Psoas muscle (tissue), 8 donors: ENCODE results near the gene IL10. TPM values are rescaled to one million over a fixed set of nuclear protein-coding genes. Genes with fewer than 3 reads are reported as not detected.
A peak's percentile ranks its signal among the peaks of the same experiment; 100 is the strongest.

Experiments
- ATAC-seq, 4 donors: fragments of 200-7000 bp; cut with Tn5 transposase; one replicate each; pipeline ENCODE4 v1.9.1; 2020; ENCODE audit warnings: moderate library complexity in 3 of 4, mild to moderate bottlenecking in 2 of 4
- DNase-seq, 2 donors: peaks; one replicate each; pipeline ENCODE4 v3.0.0-alpha.2; 2020
- H3K27ac ChIP-seq: fragments of 200-600 bp; one replicate; pipeline ENCODE4 v1.8.0; 2022
- H3K27me3 ChIP-seq, 3 donors: fragments of 200-600 bp in 1 of 3; one replicate each; pipeline versions ENCODE4 v1.6.1 to v1.8.0; 2013 to 2022; ENCODE audit warnings: low read length in 2 of 3, mild to moderate bottlenecking in 2 of 3, moderate library complexity in 1 of 3; ENCODE audit not compliant: insufficient read depth in 3 of 3
- H3K36me3 ChIP-seq, 2 donors: fragments of 200-600 bp in 1 of 2; one replicate each; pipeline versions ENCODE4 v1.6.1 to v1.8.0; 2013 to 2022; ENCODE audit warnings: low read depth in 1 of 2, mild to moderate bottlenecking in 1 of 2, moderate library complexity in 1 of 2; ENCODE audit not compliant: insufficient read depth in 1 of 2
- H3K4me1 ChIP-seq: fragments of 200-600 bp; one replicate; pipeline ENCODE4 v1.8.0; 2022
- H3K4me3 ChIP-seq: fragments of 200-600 bp; one replicate; pipeline ENCODE4 v1.8.0; 2022; ENCODE audit warnings: mild to moderate bottlenecking
- H3K9me3 ChIP-seq: fragments of 200-600 bp; one replicate; pipeline ENCODE4 v1.8.0; 2022
- WGBS, 3 donors: extraction: QIAGEN DNeasy Blood & Tissue Kit; methylation state at CpG; one replicate each; pipeline versions ENCODE4 v1.1.6 to v1.1.7; 2013; 5-methylcytosine and 5-hydroxymethylcytosine counted together
- intact Hi-C, 2 donors: fragments of 100-400 bp; cut with DNase I; formaldehyde crosslinking; loops; one replicate each; pipeline versions ENCODE4 v1.11.0 to v1.14.2; 2022
- polyA plus RNA-seq, 3 donors: library from polyadenylated mRNA; stranded (reverse); fragments of 200-250 nt; gene quantifications; one replicate each; pipeline ENCODE4 v1.2.3, GENCODE V29; 2013
- total RNA-seq, 4 donors: library from RNA; stranded (reverse); fragmentation: NEBNext Ultra II Directional in 2 of 4; extraction: Animal tissue kit (Norgen Biotek cat#: 25700) in 2 of 4; gene quantifications; one replicate each; pipeline versions ENCODE4 v1.2.1 to v1.2.4, GENCODE V29; 2021 to 2023
- TF ChIP-seq, protein P1 (sequence below): fragments of 200-600 bp; IDR thresholded peaks from one replicate; pipeline ENCODE4 v1.8.0; 2022; ENCODE audit warnings: antibody characterized with exemption
- donor health status: healthy with polysubstance abuse.
- donor health status: DM: no; HTN: no; CAD: no; lungs with moderate emphysema.
- donor health status: Bipolar disorder and iron deficiency.
- donor health status: healthy.
- donor health status: DM: yes; HTN: yes; CAD: no.
- donor health status: DM: no; HTN: no; CAD: no.
- donor health status: DM: no; HTN: no; CAD: no.
- donor health status: DM: yes; HTN: yes; CAD: no.

Gene IL10
- total and polyA plus RNA-seq, 7 donors: 0.20 to 0.82 (median 0.38) TPM; not detected in 1

DNA sequence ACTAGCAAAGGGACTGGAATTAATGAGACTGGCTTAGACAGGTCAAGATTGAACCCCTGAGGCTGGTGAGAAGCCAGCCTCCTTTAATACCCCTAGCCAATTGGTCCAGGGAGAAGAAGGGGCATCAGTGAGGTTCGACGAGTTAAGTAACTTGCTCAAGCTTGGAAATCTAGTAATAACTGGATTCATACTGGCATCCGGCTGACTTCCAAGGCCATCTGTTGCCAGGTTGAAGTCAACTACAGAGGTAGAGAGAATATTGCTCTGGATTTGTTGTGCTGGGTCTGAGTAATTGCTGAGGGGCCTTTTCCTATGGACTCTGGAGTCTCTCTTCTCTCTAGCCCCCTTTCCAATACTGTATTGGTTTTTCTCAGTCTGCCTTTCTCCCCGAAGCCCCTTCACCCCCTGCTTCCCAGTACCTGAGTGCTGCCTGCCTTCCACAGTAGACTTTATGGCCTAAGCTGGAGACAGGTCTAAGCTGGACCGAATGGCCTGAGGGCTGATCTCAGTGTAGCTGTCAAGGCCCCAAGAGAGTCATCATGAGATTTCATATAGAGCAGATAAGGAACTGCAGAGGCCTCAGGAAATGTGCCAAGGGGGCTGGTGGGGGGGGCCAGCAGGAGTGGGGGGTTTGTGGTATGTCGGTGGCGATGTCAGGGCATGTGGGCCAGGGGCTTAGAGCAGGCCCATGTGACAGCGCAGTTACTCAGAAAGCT lies 44.2 kb downstream of the IL10 start:
- 61 to 79% (median 75%) methylated on average over 8 of the region's 8 CpGs for WGBS, 3 donors
- H3K9me3 ChIP-seq: no peaks in the 10 kb centered on the region
- intact Hi-C loops: loop anchor here in 1 of 2 donors (2.0 to 5.0 kb wide), 2 partner anchors 79 to 185 kb away; no protein-coding TSS in a partner anchor
- H3K4me3 ChIP-seq: no peak overlapping the region
- H3K27ac ChIP-seq: no peak overlapping the region
- H3K36me3 ChIP-seq: peaks cover 8 to 45% of the 10 kb centered on the region in 2 donors
- ATAC-seq (no peak), DNase-seq (no peak)
- H3K27me3 ChIP-seq: no peaks in the 10 kb centered on the region
- TF ChIP-seq, protein P1, sequence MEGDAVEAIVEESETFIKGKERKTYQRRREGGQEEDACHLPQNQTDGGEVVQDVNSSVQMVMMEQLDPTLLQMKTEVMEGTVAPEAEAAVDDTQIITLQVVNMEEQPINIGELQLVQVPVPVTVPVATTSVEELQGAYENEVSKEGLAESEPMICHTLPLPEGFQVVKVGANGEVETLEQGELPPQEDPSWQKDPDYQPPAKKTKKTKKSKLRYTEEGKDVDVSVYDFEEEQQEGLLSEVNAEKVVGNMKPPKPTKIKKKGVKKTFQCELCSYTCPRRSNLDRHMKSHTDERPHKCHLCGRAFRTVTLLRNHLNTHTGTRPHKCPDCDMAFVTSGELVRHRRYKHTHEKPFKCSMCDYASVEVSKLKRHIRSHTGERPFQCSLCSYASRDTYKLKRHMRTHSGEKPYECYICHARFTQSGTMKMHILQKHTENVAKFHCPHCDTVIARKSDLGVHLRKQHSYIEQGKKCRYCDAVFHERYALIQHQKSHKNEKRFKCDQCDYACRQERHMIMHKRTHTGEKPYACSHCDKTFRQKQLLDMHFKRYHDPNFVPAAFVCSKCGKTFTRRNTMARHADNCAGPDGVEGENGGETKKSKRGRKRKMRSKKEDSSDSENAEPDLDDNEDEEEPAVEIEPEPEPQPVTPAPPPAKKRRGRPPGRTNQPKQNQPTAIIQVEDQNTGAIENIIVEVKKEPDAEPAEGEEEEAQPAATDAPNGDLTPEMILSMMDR: no peak
- H3K4me1 ChIP-seq: peaks cover 46% of the 10 kb centered on the region

DNA sequence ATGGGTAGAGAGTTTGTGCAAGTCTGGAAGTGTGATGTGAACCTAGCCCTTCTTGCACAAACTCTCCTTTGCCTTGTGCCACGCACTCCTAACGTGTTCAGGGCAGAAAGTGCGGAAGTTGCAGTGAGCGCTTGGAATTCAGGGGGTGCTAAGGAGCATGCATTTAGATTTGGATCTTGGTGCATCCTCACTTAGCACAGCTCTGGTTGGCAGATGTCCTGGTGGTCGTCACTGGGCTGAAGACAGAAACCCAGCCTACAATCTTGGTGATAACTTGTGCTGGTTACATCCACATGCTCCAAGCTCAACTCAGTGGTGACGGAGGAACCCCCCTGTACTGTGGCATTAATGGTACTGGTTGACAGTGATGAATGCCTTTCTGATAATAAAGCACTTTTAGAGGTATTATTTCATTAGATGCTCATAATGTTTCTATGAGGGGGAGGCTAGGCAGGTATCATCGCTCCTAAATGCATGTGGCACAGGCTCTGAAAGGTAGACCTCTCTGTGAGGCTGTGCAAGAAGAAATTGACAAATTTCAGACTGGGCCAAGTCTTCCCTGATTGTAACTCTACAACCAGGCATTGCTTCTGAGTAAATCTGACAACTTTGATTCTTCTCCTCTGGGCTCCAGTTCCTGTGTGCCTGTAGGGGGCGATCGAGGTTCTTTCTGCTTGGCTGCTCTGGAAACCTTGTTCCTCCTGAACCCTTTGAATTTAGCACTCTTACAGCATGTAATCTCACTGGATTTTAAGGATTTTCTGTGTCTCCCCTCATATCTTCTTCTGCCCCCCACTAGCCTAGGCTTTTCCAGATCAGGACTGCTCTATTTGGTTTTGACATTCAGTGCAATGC lies 47.0 kb downstream of the IL10 start:
- no peaks in the 10 kb centered on the region for H3K27me3 ChIP-seq
- H3K4me3 ChIP-seq: no peak overlapping the region
- H3K27ac ChIP-seq: peak overlapping the region; percentile 87
- intact Hi-C loops: loop anchor here in 1 of 2 donors (2.0 to 5.0 kb wide), 3 partner anchors 31 to 82 kb away; no protein-coding TSS in a partner anchor
- peaks cover 6 to 17% of the 10 kb centered on the region in 2 donors for H3K36me3 ChIP-seq
- H3K4me1 ChIP-seq: peaks cover 70% of the 10 kb centered on the region
- no peak for DNase-seq
- WGBS, 3 donors: 75 to 80% (median 75%) methylated on average over 9 of the region's 9 CpGs
- ATAC-seq: no peak
- TF ChIP-seq, protein P1: peak; percentile 47
- no peaks in the 10 kb centered on the region for H3K9me3 ChIP-seq

GRCh38 chr1:206723805-206724472 lies 48.4 kb downstream of the IL10 start:
- 18 to 24% (median 20%) methylated on average over 12 of the region's 12 CpGs for WGBS, 3 donors
- H3K4me1 ChIP-seq: peaks cover 83% of the 10 kb centered on the region
- peak overlapping the region; percentile 29 for H3K4me3 ChIP-seq
- DNase-seq (peak; percentile 81), ATAC-seq (peak; percentile 72 to 78 (median 76))
- TF ChIP-seq, protein P1: no peak
- H3K27me3 ChIP-seq: no peaks in the 10 kb centered on the region
- intact Hi-C loops: loop anchor here (2.0 to 5.0 kb wide), 3 partner anchors 29 to 65 kb away; no protein-coding TSS in a partner anchor
- no peaks in the 10 kb centered on the region for H3K9me3 ChIP-seq
- H3K36me3 ChIP-seq: peaks cover 0 to 3% of the 10 kb centered on the region in 2 donors
- peak overlapping the region; percentile 87 for H3K27ac ChIP-seq

- Histone ChIP-seq H3K4me3 (peak overlapping the region; percentile 29), H3K4me1 (peaks cover 88% of the 10 kb centered on the region), H3K36me3 (no peaks in the 10 kb centered on the region), H3K27me3 (no peaks in the 10 kb centered on the region), H3K9me3 (no peaks in the 10 kb centered on the region), H3K27ac (peak overlapping the region; percentile 87)
- TF ChIP-seq, protein P1: no peak
- ATAC-seq (no peak), DNase-seq (no peak)
- intact Hi-C loops: loop anchor here in 1 of 2 donors (5.0 kb wide), 1 partner anchor 36 kb away; no protein-coding TSS in a partner anchor
- WGBS, 3 donors: 29 to 44% (median 31%) methylated on average over 4 of the region's 4 CpGs
Observed at GRCh38 chr1:206723462-206723804, 48.9 kb downstream of the IL10 start.
